GM18870 (cell line): ENCODE data around the gene NUDT1.

Source experiments
- ATAC-seq: cut with Tn5 transposase; IDR thresholded peaks from one replicate; pipeline ENCODE4 v1.9.1; 2021; ENCODE audit warnings: moderate library complexity; ENCODE audit not compliant: unreplicated experiment

The NUDT1 gene

DNA sequence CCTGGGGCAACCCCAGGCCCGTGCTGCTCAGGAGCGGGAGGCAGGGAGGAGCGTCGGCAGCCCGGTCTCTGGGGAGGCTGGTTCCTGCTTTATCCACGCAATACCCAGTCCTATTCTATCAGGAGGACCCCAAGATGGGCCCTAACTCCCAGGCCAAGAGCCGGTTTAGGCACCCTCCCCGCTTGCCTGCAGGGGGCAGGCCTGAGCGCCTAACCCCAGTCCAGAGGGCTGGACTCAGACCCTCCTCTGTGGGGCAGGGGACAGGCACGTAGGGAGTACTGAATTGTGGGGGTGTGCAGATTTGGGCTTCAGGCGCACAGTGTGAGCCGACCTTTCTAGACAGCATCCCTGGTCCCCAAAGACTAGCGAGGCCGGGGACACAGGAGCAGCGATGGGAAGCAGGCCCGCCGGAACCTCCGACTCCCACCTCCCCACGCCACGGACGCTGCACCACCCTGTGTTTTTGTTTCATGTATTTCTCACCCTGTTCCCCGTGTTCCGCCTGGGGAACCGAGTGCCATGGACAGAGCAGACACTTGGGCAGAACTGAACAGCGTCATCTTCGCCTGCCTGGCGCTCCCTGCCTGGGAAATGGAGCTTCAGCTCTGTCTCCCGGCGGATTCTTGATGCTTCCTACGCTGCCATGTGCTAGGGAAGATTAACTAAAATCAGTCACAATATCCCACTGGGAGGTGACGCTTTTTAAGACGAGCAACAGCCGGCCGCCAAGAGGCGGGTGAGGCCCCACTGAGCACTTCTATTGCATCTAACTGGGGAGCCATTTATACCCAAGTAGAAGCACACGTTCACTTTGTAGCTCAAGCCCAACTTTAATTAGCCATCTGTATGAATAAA, 5.3 kb downstream of the NUDT1 start:
- no peak for ATAC-seq

DNA sequence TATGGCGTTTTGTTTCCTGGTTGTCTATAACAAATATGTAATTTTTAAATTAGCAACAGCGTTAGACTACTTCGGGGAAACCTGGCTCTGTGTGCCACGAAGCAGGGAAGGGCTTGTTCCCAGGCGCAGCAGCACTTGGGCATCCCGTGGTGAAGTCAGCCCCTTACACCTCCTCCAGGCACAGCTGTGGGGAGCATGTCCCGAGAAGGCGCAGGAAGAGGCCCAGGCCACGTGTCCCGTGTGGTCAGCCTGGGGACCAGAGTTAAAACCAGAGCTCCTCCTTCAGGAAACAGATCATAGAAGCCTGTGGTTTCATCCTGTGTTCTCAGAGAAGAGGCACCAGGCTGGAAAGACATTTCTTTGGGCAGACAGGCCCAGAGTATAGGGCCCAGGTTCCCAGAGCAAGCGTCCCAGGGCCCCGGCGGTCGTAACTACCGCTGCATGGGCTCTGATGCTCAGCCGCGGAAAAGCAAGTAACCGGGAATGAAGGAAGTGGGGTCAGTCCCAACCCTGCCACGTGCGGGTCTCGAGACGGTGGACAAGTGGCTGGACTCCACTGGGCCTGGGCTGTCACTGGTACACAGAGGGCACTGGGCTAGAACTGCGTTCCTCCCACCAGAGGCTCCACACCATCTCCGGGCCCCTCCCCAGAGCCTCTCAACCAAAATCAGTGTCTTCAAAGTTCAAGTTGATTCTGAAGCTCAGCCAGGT, 7.1 kb downstream of the NUDT1 start:
- no peak for ATAC-seq

DNA sequence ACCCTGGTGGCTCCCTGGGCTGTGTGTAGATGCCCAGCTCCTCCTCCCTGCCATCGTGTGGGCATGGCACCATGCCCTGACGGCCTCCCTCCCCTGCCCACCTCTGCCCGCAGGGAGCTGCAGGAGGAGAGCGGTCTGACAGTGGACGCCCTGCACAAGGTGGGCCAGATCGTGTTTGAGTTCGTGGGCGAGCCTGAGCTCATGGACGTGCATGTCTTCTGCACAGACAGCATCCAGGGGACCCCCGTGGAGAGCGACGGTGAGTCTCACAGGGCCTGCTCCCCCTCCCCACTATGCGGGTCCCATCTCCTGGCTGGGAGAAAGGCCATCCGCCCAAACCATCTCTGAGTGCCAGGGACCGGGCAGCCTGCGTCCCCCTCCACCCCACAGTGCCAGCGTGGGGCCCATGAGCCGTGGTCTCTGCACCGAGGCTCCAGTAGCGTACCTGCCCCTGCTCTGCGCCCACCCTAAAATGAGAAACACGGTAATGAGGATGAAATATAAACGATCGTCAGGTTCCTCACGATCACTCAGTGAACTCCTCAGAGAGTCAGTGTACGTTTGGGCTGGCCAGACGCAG, 7.8 kb downstream of the NUDT1 start:
- no peak for ATAC-seq

DNA sequence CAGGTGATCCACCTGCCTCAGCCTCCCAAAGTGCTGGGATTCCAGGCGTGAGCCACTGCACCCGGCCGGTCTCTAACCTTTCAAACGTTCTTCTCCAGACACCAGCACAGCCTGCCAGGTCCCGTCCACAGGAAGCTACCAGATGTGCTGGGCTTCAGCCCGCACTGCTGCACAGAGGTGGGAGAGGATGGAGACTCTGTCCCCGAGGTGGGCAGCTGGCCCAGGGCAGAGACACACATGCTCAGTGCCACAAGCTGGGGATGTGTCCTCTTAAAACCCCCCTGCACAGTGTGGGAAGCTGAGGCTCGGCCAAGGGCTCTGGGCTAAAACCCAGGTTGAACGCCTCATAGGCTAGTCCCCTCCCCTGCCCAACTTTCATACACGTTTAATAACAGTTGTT, 9.4 kb downstream of the NUDT1 start:
- no peak for ATAC-seq

DNA sequence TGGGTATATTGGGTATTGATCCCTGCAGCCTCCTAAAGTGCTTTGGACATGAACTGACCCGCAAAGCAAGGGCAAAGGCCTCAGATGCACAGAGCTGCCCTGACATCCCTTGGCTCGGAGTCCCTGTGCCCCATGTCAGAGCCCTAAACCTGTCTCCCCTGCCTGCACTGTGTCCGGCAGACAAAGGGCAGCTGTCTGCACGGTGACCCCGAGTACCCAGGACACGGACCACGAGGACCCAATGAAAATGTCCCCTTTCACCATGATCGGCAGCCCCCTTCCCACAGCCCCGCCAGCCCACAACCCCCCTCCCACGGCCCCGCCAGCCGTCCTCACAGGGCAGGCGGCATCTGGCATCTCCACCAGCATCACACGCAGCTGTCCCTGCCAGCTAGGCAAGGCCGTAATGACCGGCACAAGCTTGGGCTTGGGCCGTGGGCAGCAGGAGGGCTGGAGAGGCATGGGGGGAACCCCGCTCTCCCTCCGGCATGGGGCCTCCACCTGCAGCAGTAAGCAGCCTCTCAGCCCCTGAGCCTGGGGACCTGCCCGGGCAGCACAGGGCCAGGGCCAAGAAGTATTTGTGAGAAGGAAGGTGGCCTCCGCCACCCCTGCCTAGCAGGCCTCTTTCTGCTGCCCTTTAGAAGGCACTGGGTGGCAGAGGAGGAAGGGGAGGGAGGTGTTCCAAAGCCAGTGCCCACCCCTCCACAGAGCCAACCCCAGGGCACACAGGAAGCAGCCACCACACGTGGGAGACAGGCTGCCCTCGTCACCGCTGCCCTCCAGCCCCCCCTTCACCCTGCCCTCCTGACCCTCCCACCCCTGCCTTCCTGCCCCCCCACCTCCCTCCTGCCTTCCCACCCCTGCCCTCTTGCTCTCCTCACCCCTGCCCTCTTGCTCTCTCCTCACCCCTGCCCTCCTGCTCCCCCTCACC, 10.1 kb downstream of the NUDT1 start:
- no peak for ATAC-seq

DNA sequence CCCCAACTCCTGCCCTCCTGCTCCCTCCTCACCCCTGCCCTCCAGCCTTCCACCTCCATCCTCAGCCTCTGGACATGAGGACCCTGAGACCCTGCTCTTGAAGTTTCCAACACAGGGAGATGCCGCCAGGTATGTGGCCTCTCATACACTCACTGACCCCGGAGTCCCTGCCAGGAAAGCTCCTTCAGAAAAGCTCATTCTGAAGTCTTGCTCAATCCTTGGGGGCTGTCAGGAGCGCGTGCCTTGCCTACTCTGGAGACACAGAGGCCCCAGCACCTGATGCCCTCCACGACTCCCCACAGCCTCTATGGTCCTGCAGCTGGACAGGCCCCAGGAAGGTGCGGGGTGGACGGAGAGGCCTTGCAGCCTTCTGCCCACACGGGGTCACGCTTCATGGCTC, 11.0 kb downstream of the NUDT1 start:
- no peak for ATAC-seq

DNA sequence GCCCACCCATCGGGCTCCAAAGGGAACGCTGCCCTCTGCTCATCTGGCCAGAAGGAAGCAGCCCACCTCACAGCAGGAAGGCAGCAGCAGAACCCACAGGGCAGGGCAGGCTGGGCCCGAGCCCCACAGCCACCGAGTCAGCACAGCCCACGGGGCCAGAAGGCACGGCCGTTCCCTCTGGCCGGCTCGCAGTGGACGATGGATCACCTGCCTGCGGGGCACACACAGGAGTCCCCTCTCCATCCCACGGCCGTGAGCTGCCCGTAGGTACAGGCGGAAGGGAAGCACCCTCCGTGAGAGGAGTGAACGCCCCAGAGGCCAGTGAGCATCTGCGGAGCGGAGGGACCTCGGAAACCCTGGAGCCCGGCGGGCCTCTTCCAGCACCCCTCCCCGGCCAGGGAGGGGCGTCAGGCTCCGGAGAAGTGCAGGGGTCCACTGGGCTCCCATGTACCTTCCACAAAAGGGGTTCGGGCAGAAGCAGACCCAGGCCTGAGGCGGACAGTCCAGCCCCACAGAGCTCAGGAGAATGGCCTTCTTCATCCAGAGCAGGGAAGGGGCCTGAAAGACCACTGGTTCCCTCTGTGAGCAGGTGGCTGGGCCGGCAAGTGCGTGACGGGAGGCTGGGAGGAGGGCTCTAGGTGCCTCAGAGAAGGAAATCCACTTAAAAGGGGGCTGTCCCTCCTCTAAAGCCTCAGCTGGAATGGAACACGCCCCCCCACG, 11.7 kb downstream of the NUDT1 start:
- ATAC-seq: no peak

DNA sequence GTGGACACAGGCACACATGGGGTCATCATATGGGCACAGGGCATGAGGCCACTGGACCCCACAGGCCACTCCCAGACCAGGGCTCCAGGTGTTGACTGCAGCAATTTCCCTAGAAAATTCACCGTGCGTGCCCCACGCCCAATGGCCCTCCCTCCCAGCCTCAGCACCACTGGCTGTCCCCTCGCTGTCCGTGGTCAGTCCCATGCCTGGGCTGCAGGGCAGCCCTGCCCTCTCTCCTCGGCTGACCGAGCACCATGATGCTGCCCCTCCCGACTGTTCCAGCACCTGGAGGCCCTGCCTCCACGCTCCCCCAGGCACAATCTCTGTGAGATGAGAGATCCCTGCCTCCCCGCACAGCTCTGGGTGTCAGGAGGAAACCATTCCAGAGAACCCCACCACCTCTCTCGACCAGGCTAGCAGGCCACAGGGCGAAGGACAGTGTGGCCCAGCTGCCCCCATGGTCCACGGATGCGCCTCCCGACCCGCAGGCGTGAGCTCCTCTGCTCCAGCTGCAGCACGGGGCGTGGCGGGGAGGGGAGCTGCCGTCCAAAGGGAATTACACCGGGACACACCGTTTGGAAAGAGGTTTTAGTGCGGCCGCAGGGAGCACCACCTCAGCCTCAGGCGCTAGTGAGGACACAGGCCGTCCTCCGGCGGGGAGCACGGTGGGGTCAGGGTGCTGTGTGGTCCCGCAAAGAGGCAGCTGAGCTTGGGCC, 12.6 kb downstream of the NUDT1 start:
- ATAC-seq: no peak

DNA sequence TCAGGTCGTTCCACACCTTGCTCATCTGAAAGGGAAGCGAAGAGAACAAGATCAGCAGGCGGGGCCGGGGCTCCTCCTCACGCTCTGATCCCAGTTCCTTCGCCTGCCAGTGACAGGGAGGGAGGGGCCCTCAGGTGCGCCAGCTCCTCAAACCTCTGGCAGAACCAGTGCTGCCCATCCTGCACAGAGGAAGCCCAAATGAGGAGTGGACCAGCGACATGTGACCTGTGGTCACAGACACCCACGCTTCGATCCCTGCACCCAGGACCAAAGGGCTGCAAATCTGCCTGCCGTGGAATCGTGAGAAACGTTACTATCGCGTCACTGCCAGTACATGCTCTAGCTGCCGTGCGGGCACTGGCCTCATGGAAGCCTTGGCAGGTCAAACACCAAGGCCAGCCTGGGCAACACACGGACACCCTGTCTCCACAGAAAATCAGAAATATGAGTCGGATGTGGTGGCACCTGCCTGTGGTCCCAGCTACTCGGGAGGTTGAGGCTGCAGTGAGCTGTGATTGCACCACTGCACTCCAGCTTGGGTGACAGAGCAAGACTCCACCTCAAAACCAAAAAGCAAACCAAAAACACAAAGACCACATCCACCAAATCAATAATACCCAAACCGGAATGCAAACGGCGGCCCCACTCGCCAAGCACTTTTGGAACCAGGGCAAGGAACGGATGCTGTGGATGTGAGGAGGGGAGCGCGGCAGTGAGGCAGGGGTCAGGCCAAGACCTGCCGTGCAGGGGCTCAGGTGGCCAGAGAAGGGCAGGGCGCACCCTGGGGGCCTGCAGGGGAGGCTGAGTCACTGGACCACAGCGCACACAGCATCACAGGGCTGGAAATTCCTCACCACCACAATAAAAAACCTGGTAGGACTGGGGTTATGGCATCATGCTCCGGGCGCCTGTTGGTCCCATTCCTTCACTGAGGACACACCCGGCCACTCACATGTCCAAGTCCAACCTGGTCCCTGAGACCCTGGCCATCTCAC, 13.4 kb downstream of the NUDT1 start:
- ATAC-seq: no peak

DNA sequence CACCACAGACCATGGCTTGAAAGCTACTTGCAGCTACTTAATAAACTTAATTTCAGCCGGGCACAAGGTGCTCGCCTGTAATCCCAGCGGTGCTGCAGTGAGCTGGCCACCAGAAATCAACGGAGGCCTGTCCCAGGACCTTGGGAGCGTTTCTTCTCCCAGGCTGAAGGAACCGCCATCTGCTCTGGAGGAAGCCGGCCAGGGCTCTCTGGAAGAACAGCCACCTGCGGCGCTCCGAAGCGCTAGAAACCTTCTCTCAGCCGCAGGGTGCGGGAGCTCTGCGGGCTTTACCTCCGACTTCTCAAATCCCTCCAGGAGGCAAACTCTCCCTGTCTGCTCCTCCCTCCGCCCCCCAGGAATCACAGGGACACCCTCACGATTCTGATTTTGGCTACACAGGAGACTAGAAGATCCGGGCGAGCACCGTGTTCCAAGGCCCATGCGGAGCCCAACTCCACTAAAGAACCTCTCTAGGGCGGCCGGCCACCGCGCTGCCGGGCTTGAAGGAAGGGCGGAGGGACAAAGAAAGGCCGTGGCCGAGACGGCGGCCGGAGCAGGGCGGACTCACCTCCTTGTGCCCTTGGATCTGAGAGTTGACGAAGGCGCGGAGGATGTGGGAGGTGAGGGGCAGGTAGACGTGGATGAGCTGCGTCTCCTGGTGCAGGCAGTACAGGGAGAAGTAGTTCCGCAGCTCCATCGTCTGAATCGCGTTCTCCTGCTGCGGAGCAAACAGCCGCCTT, 14.4 kb downstream of the NUDT1 start:
- no peak for ATAC-seq

DNA sequence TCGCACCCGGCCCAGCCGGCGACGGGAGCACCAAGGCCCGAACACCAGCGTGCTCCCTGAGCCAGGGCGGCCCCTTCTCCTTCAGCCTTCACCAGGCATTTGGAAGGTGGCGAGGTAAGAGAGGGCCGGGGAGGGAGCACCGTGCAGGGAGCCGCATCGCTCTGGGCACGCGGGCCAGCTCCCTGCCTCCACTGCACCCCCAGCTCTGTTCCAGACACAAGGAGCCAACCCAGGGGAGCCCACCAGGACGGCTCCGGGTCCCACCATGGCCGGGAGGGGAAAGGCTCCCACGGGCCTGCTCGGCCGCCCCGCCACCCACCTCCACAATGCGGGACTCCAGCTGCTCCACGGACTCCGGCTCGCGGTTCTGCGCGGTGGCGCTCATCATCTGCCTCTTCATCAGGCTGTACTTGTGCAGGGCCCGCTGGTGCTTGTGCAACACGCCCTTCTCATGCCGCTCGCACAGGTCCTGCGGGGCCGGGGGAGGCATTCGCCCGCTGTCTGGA, 15.1 kb downstream of the NUDT1 start:
- no peak for ATAC-seq

DNA sequence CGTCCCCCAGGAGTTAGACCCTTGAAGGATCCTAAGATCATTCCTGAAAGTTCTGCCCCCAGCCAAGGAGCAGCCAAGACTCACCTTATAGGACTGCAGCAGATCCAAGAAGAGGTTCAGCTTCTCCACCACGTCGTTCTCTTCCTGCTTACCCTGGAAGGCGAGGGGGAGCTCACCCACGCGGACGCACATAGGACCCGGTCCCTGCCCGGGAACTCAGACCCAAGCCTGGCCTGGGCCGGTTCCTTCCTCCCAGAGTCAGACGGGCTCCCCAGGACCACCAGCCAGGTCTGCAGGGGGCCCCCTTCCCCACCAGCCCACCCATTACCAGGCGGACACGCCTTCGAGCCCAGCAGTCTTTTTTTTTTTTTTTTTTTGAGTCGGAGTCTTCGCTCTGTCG, 15.6 kb downstream of the NUDT1 start:
- ATAC-seq: no peak

DNA sequence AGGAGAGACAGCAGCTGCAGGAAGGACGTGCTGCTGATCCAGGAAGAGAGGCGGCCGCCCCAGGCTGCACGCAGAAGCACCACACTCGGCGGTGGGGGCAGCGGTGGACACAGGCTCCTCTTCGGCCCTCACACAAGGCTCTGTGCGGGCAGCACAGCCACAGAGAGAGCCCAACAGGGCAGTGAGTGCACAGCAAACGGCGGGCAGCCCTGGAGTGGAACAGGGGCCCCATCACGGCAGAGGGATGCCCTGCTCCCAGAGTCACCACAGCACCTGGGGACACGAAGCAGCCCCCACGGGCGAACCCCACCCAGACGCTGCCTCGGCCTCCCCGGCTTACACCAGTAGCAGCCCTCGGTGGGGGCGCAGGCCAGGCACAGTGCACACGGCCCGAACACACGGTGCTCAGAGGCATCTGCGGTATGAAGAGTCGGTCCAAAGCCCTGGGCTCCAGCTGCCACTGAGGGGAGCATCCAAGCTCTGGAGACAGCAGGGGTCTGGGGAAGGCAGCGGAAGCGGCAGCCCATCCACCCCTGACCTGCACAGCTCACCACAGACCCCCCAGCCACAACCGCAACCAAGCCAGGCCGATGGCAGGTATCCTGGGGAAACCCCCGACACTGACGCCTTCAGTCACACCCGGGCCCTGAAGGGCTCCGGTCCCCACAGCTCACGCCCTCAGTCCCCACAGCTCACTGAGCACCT, 16.8 kb downstream of the NUDT1 start:
- ATAC-seq: no peak

DNA sequence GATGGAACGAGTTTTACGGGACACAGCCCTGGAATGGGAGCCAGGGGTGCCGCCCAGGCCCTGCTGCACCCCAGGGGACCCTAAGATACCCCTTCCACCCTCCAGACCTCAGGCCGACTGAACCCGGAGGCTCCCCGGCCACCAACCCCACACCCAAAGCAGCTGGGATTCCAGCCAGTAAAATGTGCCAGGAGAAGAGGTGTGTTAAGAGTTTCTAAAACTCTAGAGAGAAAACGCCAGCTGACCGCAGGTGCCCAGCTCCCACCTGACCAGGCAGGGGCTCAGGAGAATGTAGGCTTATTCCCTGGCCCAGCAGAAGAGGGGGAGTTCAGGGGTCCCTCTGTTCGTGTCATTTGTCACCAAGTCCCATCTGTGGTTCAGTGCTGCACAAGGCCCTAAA, 17.5 kb downstream of the NUDT1 start:
- ATAC-seq: no peak

DNA sequence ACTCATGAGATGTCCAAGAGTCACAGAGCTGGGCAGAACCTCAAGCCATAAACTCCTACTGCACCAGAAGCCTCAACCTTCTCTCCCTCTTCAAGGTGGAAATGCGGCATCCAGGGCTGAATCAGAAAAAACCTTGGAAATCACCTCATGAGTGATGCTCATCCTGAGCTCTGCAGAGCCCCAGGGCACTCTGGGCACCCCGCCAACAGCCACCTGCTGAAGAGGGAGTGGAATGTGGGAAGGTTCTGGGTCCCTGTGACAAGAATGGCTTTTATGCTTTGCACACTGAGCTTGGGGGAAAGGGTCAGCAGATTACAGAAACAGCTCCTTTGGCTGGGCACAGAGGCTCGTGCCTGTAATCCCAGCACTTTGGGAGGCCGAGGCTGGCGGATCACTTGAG, 18.8 kb downstream of the NUDT1 start:
- no peak for ATAC-seq

DNA sequence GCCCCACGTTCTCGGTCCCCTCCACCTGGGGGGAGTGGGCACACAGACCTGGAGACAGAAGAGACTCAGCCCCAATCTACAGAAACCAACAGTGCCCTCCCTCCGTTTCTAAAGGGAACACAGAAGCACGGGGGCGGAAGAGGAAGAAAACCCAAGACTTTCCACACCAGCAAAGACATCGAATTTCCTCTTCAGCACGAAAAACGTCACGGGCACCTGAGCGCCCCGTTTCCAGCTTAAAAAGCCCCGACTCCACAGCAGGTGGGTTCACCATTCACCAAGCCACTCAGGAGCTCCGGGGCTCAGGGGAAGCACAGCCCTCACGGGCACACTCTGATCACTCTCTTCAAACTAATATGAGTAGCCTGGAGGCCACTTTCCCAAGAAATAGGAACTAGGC, 19.6 kb downstream of the NUDT1 start:
- ATAC-seq: no peak

DNA sequence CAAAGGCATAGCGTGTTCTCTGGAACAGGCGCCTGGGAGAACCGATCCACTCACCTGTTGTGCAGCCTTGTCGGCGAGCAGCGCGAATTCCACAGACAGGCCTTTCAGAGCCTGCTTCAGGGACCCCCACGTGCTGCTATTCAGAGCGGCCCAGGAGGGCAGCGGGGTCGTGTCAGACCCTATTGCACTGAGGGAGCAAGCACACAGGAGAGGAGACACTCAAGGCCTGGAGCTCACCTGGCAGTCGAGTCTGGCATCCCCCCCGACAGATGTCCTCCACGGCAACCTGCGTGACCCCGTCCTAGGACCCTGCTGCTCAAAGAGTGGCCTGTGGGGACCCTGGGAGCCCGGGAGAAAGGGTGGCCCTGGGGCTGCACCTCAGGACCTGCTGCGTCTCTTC, 21.1 kb downstream of the NUDT1 start:
- ATAC-seq: no peak
